HUES6 (cell line): ENCODE results near the gene GPX4.

ENCODE experiments used
- H3K27ac ChIP-seq: 2 replicates; pipeline ENCODE4 v1.7.0; 2013; ENCODE audit warnings: low read depth, mild to moderate bottlenecking, low read length, inconsistent platforms
- H3K27me3 ChIP-seq: 2 replicates; pipeline ENCODE4 v1.6.1; 2013; ENCODE audit warnings: low read length; ENCODE audit not compliant: control insufficient read depth, insufficient read depth
- H3K36me3 ChIP-seq: 2 replicates; pipeline ENCODE4 v1.6.1; 2013; ENCODE audit warnings: low read length; ENCODE audit not compliant: control insufficient read depth, insufficient read depth
- H3K4me1 ChIP-seq: 2 replicates; pipeline ENCODE4 v1.6.1; 2013; ENCODE audit warnings: low read length; ENCODE audit not compliant: control insufficient read depth, insufficient read depth
- H3K4me3 ChIP-seq: 2 replicates; pipeline ENCODE4 v1.5.1; 2013; ENCODE audit warnings: low read depth, low read length
- H3K9ac ChIP-seq: one replicate; pipeline ENCODE4 v1.6.1; 2013; ENCODE audit warnings: mild to moderate bottlenecking, low read length
- H3K9me3 ChIP-seq: 2 replicates; pipeline ENCODE4 v1.6.1; 2013; ENCODE audit warnings: low read depth, low read length; ENCODE audit not compliant: control insufficient read depth, insufficient read depth

GPX4 gene

DNA sequence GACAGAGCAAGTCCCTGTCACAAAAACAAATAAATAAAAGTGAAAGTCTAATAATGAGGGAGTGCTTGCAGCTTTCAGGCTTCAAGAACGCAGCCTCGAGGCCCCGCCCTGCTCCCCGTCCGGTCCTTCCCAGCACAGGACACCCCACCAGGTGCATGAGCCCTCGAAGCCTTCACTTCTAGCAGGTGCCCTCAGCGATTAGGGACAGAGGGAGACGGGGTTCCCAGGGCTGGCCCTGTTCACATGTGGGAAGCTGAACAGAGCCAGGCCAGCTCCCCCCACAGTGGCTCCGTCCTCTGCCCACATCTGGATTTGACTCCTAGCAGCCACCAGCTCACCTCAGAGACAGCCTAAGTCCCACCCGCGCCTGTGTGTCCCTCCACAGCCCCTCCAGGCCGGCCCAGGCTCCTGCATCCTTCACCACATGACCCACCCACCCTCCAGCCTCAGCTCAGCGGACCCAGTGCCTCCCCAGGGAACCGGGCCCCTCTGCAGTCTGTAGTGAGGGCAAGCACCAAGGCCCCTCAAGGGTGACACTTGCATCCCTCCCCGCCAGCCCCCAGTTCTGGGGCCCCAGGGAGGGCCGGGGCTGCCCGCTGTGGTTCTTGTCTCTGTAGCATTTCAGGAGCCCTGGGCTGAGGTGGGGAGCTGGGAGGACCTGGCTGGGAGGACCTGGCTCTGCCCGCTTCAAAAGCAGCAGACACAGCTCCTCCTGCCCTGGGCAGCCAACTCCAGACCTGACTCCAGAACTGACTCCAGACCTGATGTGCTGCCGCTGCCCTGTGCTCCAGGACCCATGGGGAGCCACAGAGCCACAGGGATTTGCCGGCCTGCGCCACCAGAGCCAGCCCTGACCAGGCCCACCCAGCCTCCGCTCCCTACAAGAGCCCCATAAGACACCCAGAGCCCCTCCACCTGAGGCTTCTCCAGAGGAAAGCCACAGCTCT lies 27.2 kb downstream of the GPX4 start:
- peaks cover 25% of the 10 kb centered on the region for H3K4me1 ChIP-seq
- H3K36me3 ChIP-seq, result peaks cover 24% of the 10 kb centered on the region
- H3K27me3 ChIP-seq, result no peaks in the 10 kb centered on the region
- peak overlapping the region; percentile 73 for H3K27ac ChIP-seq
- H3K9me3 ChIP-seq, result no peaks in the 10 kb centered on the region
- H3K4me3 ChIP-seq, result peak overlapping the region; percentile 46
- H3K9ac ChIP-seq, result peak overlapping the region; percentile 70

DNA sequence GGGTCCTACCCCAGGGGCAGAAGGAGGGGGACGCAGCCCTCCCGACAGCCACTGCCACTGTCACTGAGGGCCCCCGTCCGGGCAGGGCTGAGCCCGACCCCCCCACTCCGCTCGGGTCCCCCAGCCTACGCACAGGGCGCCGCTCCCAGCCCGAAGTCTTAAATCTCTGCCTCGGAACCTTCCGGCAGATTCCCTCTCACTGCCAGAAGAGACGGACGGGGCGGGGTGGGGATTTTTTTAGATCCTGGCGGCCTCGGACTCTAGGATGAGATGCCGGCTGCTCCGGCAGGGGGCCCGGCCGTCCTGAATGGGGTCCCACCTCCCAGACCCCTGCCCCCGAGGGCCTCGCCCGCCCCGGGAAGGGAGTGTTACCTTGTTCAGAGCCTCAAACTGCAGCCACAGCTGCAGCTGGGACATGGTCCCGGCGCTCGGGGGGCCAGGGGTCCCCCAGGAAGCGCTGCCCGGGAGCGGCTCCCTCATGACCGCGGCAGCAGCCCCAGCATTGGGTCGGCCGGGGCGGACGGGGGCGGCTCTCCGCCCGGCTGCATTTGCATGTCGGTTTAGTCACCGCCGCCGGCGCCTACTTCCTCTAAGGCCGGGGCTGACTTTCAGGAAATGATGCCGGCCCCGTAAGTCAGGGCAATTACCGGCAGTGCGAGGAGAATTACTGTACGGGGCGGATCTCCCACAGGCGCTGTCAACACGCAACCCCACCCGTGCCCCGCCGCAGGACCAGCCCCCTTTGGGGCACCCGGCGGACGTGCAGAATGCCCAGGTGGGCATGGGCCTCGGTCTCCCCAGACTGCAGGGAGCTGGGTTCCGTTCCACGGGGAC lies 28.1 kb downstream of the GPX4 start:
- H3K4me3 ChIP-seq, result peak overlapping the region; percentile 46
- peaks cover 25% of the 10 kb centered on the region for H3K4me1 ChIP-seq
- H3K27ac ChIP-seq, result peak overlapping the region; percentile 73
- peak overlapping the region; percentile 70 for H3K9ac ChIP-seq
- no peaks in the 10 kb centered on the region for H3K27me3 ChIP-seq
- peaks cover 17% of the 10 kb centered on the region for H3K36me3 ChIP-seq
- no peaks in the 10 kb centered on the region for H3K9me3 ChIP-seq

DNA sequence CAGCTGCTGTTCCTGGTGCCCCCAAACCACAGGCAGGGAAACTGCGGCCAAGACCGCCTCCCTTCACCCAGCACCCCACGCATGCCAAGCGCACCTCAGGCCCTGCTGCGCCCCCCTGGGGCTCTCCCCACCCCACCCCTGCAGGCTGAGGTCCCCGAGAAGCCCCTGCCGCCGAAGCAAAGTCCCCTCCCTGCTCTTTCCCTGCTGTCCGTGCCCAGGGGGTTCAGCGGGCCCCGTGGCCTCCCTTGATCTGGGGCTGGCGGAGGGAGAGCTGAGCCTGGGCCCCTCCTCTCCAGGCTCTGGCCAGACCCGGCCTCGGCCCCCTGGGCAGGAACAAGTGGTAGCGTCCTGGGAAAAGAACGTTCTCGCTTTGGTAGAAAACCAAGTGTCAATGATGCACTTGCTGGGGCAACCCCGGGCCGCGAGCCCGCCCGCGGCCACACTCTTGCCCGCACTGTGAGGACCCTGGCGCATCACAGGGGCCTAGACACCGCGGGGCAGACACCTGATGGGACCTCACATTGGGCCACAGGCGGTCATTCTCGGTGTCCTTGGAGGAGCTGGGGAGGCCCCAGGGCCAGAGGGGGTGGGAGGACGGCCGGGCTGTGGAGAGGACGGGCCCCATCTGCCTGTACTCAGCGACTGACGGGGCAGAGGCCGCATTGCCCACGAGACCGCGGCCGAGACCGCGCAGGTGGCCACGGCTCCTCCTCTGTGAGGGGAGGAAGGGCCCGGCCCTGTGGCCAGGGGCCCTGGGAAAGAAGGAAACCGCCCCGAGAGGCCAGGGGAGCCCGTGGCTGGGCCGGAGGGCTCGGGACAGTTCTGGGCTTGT lies 29.0 kb downstream of the GPX4 start:
- Histone ChIP-seq H3K27ac (peak overlapping the region; percentile 73; the same call in 1 of the 2 replicates), H3K4me3 (peak overlapping the region; percentile 46), H3K9ac (no peak overlapping the region), H3K4me1 (peaks cover 25% of the 10 kb centered on the region), H3K9me3 (no peaks in the 10 kb centered on the region), H3K36me3 (peaks cover 8% of the 10 kb centered on the region), H3K27me3 (no peaks in the 10 kb centered on the region)

DNA sequence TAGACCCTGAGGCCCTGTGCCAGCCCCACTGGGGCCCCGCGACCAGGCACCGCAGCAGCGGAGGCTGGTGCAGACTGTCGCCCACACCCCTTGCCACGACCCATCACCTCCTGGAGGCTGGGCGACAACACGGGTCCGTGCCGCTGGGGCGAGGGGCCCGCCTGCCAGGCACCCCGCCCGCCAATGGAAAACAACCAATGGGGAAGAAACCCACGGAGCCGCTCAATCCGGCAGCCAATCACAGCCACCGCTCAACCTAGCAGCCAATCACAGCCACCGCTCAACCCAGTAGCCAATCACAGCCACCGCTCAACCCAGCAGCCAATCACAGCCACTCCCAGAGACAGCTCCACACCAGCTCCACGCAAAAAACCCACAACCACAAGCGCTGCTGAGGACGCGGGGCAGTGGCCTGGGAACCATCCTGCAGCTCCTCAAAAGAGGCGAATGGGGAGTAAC lies 29.7 kb downstream of the GPX4 start:
- Histone ChIP-seq H3K9ac (no peak overlapping the region), H3K4me3 (no peak overlapping the region; the same call in 1 of the 2 replicates), H3K27ac (no peak overlapping the region)

DNA sequence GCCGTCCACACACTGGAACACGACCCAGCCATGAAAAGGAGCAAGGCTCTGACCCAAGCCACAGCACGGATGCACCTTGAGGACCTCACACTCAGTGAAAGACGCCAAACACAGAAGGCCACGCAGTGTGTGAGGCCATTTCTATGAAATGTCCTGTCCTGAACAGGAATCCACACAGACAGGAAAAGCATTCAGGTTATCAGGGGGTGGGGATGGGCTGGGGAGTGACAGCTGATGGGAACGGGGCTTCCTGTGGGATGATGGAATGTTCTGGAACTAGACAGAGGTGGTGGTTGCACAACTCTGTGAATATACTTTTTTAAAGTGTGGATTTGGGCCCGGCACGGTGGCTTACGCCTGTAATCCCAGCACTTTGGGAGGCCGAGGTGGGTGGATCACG lies 30.6 kb downstream of the GPX4 start:
- Histone ChIP-seq H3K27ac (no peak overlapping the region), H3K9me3 (no peaks in the 10 kb centered on the region), H3K4me3 (no peak overlapping the region), H3K36me3 (0 out of 2 replicates have a peak, but pooled peaks cover 4% of the 10 kb centered on the region), H3K27me3 (no peaks in the 10 kb centered on the region), H3K4me1 (peaks cover 25% of the 10 kb centered on the region), H3K9ac (no peak overlapping the region)

More for the DNA sequence above, 29.7 kb downstream of the GPX4 start:
- Histone ChIP-seq H3K27me3 (no peaks in the 10 kb centered on the region), H3K9me3 (no peaks in the 10 kb centered on the region), H3K36me3 (0 out of 2 replicates have a peak, but pooled peaks cover 4% of the 10 kb centered on the region), H3K4me1 (peaks cover 25% of the 10 kb centered on the region)

DNA sequence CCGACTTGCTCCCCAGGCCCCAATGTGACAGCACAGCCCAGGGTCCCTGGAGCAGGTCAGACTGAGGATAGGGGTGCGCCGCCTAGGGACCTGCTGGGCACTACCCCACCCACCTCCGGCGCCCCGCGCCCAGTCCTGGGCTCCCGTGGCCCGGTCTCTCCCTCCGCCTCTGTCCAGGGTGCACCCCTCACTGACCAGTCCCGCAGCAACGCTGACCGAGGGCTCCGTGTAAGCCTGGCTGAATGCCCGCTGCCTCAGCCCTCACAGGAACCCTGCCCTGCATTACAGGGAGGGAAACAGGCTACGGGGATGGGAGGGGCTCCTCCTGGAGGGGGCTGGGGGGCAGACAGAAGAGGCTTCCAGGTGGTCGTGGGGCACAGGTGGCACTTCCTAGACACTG lies 31.7 kb downstream of the GPX4 start:
- Histone ChIP-seq H3K36me3 (0 out of 2 replicates have a peak, but pooled peaks cover 4% of the 10 kb centered on the region), H3K9ac (no peak overlapping the region), H3K4me3 (no peak overlapping the region), H3K4me1 (peaks cover 25% of the 10 kb centered on the region), H3K27me3 (no peaks in the 10 kb centered on the region), H3K27ac (no peak overlapping the region), H3K9me3 (no peaks in the 10 kb centered on the region)

DNA sequence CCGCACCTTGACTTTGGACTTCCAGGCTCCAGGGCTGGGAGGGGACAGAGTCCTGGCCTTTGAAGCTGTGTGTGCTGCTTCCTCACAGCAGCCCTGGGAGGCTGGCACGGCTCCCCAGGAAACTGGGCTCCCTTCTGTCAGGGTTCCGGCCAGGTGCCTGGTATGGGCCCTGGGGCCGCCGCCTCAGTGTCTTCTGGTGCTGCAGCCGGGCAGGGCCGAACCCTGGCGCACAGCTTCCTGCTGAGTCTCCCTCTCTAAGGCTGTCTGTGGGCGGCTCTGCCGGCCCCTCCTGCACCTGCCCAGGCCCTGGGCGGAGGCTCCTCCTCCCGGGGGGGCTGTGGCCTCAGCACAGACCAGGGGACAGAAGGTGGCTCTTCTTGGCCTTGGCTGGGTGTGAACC lies 32.4 kb downstream of the GPX4 start:
- Histone ChIP-seq H3K4me1 (peaks cover 24% of the 10 kb centered on the region), H3K27ac (no peak overlapping the region), H3K9me3 (no peaks in the 10 kb centered on the region), H3K27me3 (no peaks in the 10 kb centered on the region), H3K36me3 (0 out of 2 replicates have a peak, but pooled peaks cover 4% of the 10 kb centered on the region), H3K4me3 (no peak overlapping the region), H3K9ac (no peak overlapping the region)

DNA sequence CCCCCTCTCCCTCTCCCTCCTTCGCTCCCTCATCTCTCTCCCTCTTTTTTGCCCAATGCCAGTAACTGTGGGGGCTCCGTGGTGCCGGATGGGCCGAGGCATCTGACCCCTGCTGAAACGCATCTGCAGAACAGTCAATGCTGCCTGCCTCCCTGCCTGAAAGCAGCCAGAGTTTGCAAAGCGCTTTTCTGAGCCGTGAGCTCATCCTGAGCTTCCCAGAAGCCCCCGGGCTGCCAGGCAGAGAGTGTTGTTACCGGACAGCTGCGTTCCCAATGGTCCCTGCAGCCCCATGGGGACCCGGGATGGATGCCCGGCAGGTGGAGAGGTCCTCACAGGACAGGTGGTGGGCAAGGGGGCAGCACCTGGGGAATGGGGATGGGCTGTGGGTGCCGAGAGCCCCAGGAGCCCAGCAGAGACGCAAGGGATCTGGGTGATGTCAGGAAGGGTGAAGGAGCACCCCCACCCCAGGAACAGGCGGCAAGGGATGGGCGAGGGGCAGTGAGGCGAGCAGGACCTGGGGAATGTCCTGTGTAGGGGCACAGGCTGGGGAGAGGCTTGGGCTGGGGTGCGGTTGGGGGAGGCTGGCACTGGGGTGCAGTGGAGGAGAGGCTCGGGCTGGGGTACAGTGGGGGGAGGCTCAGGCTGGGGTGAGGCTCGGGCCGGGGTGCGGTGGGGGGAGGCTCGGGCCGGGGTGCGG lies 33.0 kb downstream of the GPX4 start:
- 0 out of 2 replicates have a peak, but pooled peaks cover 5% of the 10 kb centered on the region for H3K36me3 ChIP-seq
- H3K4me3 ChIP-seq, result no peak overlapping the region
- H3K9me3 ChIP-seq, result no peaks in the 10 kb centered on the region
- no peaks in the 10 kb centered on the region for H3K27me3 ChIP-seq
- H3K4me1 ChIP-seq, result peaks cover 18% of the 10 kb centered on the region
- no peak overlapping the region for H3K27ac ChIP-seq
- no peak overlapping the region for H3K9ac ChIP-seq

DNA sequence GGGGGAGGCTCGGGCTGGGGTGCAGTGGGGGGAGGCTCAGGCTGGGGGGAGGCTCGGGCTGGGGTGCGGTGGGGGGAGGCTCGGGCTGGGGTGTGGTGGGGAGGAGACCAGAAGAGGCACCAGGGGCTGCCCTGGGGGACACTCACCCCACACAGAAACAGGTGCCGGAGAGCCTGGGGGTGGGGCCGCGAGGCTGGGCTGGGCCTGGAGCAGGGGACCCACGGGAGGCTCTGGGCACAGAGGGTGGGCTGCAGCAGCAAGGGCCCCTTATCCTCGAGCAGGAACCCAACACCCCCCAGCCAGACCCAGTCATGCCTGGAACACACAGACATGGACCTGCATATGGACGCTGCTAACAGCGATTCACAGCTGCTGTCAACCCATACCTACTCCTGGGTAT lies 34.3 kb downstream of the GPX4 start:
- H3K4me3 ChIP-seq, result no peak overlapping the region
- no peaks in the 10 kb centered on the region for H3K27me3 ChIP-seq
- H3K9ac ChIP-seq, result no peak overlapping the region
- no peaks in the 10 kb centered on the region for H3K9me3 ChIP-seq
- no peak overlapping the region for H3K27ac ChIP-seq
- peaks cover 11% of the 10 kb centered on the region for H3K36me3 ChIP-seq
- H3K4me1 ChIP-seq, result peaks cover 5% of the 10 kb centered on the region; the same call in 1 of the 2 replicates

DNA sequence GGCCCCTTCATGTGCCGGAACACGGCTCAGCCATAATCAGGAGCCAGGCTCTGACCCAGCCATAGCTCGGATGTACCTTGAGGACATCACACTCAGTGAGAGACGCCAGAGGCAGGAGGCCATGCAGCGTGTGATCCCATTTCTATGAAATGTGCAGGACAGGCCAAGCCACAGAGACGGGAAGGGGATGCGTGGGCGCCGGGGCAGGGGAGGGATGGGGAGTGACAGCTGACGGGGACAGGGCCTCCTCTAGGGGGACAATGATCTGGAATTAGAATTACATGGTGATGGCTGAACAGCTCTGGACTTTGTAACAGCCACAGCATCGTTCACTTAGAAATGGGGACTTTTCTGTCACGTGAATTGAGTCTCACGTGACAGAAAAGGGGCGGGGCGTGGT lies 35.3 kb downstream of the GPX4 start:
- H3K27ac ChIP-seq, result no peak overlapping the region
- no peaks in the 10 kb centered on the region for H3K9me3 ChIP-seq
- no peak overlapping the region for H3K9ac ChIP-seq

More for the DNA sequence above, 35.3 kb downstream of the GPX4 start:
- Histone ChIP-seq H3K27me3 (no peaks in the 10 kb centered on the region), H3K4me1 (no peaks in the 10 kb centered on the region), H3K4me3 (no peak overlapping the region), H3K36me3 (peaks cover 19% of the 10 kb centered on the region)
